Measurements from ENCODE around the gene H19. TPM values are rescaled to one million over a fixed set of nuclear protein-coding genes. Genes with fewer than 3 reads are reported as not detected.

The H19 gene
- total and polyA plus RNA-seq, 4 donors = 49.1 to 1,932 (median 181) TPM

DNA sequence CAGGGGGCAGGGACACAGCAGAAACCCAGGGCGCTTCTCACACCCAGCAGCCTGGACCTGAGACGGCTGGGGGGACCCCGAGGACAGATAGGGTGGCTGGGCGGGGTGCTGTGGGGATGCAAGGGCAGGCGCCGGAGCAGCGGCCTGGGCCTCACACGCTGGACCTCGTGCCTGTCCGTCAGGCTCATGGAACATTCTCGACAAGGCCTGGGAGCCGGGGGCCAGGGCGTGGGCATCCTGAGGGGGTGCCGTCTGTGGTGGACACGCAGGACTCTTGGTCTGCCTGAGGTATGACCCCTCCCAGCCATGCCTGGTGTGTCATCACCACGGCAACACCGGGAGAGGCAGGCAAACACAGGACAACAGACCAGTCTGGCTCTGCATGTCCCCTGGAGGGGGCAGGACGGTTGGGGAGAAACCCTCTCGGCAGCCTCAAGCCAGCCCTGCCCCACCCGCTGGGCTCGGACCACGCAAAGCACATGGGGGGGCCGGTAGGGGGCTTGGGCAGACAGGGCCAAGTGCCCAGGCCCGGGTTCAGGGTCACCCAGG lies 29.1 kb downstream of the H19 start:
- no peak overlapping the region for H3K27ac ChIP-seq (ENCODE audit: low read depth in 1 of 2, low read length in 1 of 2)
- H3K4me1 ChIP-seq (ENCODE audit: control insufficient read depth in 5 of 5, insufficient read depth in 5 of 5, low read length in 5 of 5) = no peaks in the 10 kb centered on the region
- no peak overlapping the region for H3K4me3 ChIP-seq
- no CpG with 5 or more reads among the region's 24 CpGs for WGBS, 2 donors
- DNase-seq (no peak), ATAC-seq (ENCODE audit: insufficient read depth, low FRiP score) (no peak)
- no peak for TF ChIP-seq CTCF (IDR thresholded peaks at IDR 0.05; ENCODE audit: control extremely low read depth, extremely low read depth)
- no peaks in the 10 kb centered on the region for H3K9me3 ChIP-seq (ENCODE audit: control insufficient read depth in 4 of 4, insufficient read depth in 3 of 4, low read length in 3 of 4)
- no peaks in the 10 kb centered on the region for H3K27me3 ChIP-seq (ENCODE audit: control insufficient read depth in 3 of 3, insufficient read depth in 3 of 3, low read length in 2 of 3)
- H3K9ac ChIP-seq (ENCODE audit: insufficient read depth in 1 of 2, low read length in 2 of 2) = no peak overlapping the region
- no peaks in the 10 kb centered on the region for H3K36me3 ChIP-seq (ENCODE audit: control insufficient read depth in 4 of 4, insufficient read depth in 4 of 4, low read length in 4 of 4)

- no peak overlapping the region for H3K27ac ChIP-seq (ENCODE audit: low read depth in 1 of 2, low read length in 1 of 2)
- DNase-seq (peak in 1 of 3 donors; percentile 5), ATAC-seq (ENCODE audit: insufficient read depth, low FRiP score) (no peak)
- WGBS, 2 donors = 71% methylated on average over 4 of the region's 21 CpGs; no CpG with 5 or more reads in 1 of the 2 donors
- no peaks in the 10 kb centered on the region for H3K4me1 ChIP-seq (ENCODE audit: control insufficient read depth in 5 of 5, insufficient read depth in 5 of 5, low read length in 5 of 5)
- no peaks in the 10 kb centered on the region for H3K27me3 ChIP-seq (ENCODE audit: control insufficient read depth in 3 of 3, insufficient read depth in 3 of 3, low read length in 2 of 3)
- H3K4me3 ChIP-seq = no peak overlapping the region
- H3K9me3 ChIP-seq (ENCODE audit: control insufficient read depth in 4 of 4, insufficient read depth in 3 of 4, low read length in 3 of 4) = no peaks in the 10 kb centered on the region
- TF ChIP-seq CTCF (IDR thresholded peaks at IDR 0.05; ENCODE audit: control extremely low read depth, extremely low read depth) = no peak
- H3K36me3 ChIP-seq (ENCODE audit: control insufficient read depth in 4 of 4, insufficient read depth in 4 of 4, low read length in 4 of 4) = no peaks in the 10 kb centered on the region
- no peak overlapping the region for H3K9ac ChIP-seq (ENCODE audit: insufficient read depth in 1 of 2, low read length in 2 of 2)
Measured at GRCh38 chr11:1967641-1968225, 29.9 kb downstream of the H19 start.

DNA sequence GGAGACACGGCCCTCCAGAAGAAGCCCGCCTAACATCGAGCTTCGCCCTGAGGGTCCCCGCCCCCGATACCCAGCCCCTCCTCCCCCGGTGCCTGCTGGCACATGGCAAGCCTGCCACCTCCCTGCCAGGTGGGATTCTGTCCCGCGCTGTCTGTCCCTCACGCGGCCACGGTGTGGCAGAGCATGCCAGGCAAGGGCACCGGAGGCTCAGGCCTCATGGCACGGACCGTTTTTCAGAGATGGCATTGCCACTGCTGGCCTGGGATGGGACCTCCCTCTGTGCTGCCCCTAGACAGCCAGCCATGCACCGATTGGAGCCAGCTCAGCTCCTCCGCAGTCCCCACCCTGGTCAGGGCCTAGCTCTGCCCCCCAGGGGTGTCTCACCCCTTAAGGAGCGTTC lies 31.1 kb downstream of the H19 start:
- Histone ChIP-seq H3K27me3 (ENCODE audit: control insufficient read depth in 3 of 3, insufficient read depth in 3 of 3, low read length in 2 of 3) (no peaks in the 10 kb centered on the region), H3K36me3 (ENCODE audit: control insufficient read depth in 4 of 4, insufficient read depth in 4 of 4, low read length in 4 of 4) (no peaks in the 10 kb centered on the region), H3K4me1 (ENCODE audit: control insufficient read depth in 5 of 5, insufficient read depth in 5 of 5, low read length in 5 of 5) (no peaks in the 10 kb centered on the region), H3K4me3 (no peak overlapping the region), H3K27ac (ENCODE audit: low read depth in 1 of 2, low read length in 1 of 2) (no peak overlapping the region), H3K9me3 (ENCODE audit: control insufficient read depth in 4 of 4, insufficient read depth in 3 of 4, low read length in 3 of 4) (no peaks in the 10 kb centered on the region), H3K9ac (ENCODE audit: insufficient read depth in 1 of 2, low read length in 2 of 2) (no peak overlapping the region)
- no peak for ATAC-seq (ENCODE audit: insufficient read depth, low FRiP score)
- DNase-seq = no peak
- TF ChIP-seq CTCF (IDR thresholded peaks at IDR 0.05; ENCODE audit: control extremely low read depth, extremely low read depth) = no peak
- WGBS, 2 donors = 80 to 95% methylated on average over 5 to 8 of the region's 18 CpGs

- ATAC-seq (ENCODE audit: insufficient read depth, low FRiP score) = no peak
- no peaks in the 10 kb centered on the region for H3K9me3 ChIP-seq (ENCODE audit: control insufficient read depth in 4 of 4, insufficient read depth in 3 of 4, low read length in 3 of 4)
- no peak overlapping the region for H3K4me3 ChIP-seq
- H3K4me1 ChIP-seq (ENCODE audit: control insufficient read depth in 5 of 5, insufficient read depth in 5 of 5, low read length in 5 of 5) = no peaks in the 10 kb centered on the region
- H3K36me3 ChIP-seq (ENCODE audit: control insufficient read depth in 4 of 4, insufficient read depth in 4 of 4, low read length in 4 of 4) = no peaks in the 10 kb centered on the region
- H3K27ac ChIP-seq (ENCODE audit: low read depth in 1 of 2, low read length in 1 of 2) = no peak overlapping the region
- TF ChIP-seq CTCF (IDR thresholded peaks at IDR 0.05; ENCODE audit: control extremely low read depth, extremely low read depth) = no peak
- DNase-seq = no peak
- H3K27me3 ChIP-seq (ENCODE audit: control insufficient read depth in 3 of 3, insufficient read depth in 3 of 3, low read length in 2 of 3) = no peaks in the 10 kb centered on the region
- WGBS, 2 donors = 100% methylated on average over 2 of the region's 20 CpGs; no CpG with 5 or more reads in 1 of the 2 donors
- H3K9ac ChIP-seq (ENCODE audit: insufficient read depth in 1 of 2, low read length in 2 of 2) = no peak overlapping the region
Measured at GRCh38 chr11:1964955-1965354, 32.7 kb downstream of the H19 start.

All from lung (tissue), 12 donors.